Activated T-cell treated with anti-CD3 and anti-CD28 coated beads for 1 hour (primary cell): ENCODE results near the gene SLC26A11.
"Not testable (repeated sequence)": the region's sequence is repeated elsewhere in the genome, so short reads cannot be mapped to it uniquely, and the experiment has no call there.

Experiments
- DNase-seq: peaks from one replicate; pipeline ENCODE4 v3.0.0-alpha.2; 2020; ENCODE audit warnings: low read depth

The SLC26A11 gene

DNA sequence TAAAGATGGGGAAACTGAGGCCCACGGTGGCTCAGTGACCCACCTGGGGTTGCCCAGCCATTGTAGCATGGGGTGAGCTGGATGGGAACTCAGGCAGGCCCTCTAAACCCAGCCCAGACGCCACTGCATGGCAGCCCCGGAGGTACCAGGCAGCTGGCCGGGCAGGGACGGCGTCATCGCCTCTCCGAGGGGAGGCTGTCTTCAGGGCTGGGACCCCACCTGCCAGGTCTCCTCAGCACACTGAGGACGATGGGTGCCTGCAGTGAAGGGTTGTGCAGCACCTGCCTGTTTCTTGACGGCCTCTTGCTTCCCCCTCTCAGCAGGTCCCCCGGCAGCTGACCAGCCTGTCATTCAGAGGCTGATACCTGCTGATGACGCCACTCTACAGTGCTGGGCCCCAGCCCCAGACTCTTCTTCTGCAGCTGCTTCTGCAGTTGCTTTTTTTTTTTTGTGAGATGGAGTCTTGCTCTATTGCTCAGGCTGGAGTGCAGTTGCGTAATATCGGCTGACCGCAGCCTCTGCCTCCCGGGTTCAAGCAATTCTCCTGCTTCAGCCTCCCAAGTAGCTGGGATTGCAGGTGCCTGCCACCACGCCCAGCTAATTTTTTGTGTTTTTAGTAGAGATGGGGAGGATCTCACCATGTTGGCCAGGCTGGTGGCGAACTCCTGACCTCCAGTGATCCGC, 65.2 kb downstream of the SLC26A11 start:
- no peak for DNase-seq

- no peak for DNase-seq
These were observed 66.4 kb downstream of the SLC26A11 start for GRCh38 chr17:80286638-80286960.

DNA sequence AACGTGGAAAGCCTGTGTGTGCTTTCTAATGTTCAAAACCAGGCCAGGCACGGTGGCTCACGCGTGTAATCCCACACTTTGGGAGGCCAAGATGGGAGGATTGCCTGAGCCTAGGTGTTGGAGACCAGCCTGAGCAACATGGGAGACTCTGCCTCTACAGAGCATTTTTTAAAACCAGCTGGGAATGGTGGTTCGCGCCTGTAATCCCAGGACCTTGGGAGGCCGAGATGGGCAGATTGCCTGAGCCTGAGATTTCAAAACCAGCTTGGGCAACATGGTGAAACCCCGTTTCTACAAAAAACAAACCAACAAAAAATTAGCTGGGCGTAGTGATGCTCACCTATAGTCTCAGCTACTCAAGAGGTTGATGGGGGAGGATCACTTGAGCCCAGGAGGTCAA, 66.8 kb downstream of the SLC26A11 start:
- DNase-seq: no peak

DNA sequence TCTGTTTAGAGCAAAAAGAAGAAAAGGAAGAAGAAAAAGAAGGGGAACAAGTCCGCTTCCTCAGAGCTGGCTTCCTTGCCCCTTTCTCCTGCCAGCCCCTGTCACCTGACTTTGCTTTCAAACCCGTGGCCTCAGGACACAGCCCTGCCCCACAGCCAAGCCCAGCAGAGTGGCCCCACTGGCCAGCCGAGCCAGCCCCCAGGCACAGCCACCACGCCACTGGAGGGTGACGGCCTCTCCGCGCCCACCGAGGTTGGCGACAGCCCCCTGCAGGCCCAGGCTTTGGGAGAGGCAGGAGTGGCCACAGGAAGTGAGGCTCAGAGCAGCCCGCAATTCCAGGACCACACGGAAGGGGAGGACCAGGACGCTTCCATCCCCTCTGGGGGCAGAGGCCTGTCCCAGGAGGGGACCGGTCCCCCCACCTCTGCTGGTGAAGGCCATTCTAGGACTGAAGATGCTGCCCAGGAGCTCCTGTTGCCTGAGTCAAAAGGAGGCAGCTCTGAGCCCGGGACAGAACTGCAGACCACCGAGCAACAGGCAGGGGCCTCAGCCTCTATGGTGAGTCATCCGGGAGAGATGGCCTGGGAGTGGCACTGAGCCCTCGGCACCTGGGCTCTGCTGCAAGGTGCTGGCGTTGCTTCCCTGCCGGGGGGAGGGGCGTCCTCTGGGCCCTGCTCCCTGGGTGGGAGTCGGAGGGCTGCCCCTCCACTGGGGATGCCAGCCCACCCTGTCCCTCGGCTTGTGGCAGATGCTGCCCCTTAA, 67.8 kb downstream of the SLC26A11 start:
- no peak for DNase-seq

DNA sequence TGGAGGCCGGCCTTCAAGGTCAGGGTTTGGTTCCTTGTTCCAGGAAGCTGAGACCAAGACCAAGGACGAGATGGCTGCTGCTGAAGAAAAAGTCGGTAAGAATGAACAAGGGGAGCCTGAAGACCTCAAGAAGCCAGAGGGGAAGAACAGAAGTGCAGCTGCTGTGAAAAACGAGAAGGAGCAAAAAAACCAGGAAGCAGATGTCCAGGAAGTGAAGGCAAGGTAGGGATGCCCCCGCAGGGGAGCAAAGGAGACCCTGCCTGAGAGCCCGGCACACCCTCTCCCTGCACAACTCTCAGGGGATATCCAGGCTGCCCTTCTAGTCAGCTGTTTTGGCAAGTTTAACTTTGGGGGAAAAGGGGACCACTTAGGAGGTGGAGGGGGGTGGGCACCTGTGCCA, 69.4 kb downstream of the SLC26A11 start:
- DNase-seq: no peak

DNA sequence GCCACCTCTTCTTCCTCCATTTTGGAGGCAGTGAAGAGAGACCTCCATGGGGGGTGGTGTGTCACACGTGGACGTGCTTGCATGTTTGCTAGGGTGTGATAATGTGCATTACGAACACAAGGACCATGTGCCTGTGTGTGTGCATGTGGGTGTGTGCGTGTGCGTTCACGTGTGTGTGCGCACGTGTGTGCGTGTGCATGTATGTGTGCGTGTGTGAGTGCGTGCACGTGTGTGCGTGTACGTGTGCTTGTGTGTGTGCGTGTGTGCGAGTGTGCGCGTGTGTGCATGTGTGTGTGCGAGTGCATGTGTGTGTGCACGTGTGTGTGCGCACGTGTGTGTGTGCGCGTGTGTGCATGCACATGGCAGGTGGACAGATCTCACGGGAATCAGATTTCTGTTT, 69.9 kb downstream of the SLC26A11 start:
- no peak for DNase-seq

DNA sequence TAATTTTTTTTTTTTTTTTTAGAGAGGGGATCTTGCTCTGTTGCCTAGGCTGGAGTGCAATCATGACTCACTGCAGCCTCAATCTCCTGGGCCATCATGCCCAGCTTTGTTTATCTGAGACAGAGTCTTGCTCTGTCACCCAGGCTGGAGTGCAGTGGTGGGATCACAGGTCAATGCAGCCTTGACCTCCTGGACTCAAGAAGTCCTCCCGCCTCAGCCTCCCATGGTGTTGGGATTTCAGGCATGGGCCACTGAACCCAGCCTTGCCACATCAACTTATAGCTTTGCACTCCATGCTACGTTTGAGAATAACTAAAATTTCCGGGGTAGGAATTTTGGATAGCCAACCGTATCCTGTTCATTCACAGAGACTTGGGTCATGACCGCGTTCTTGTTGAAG, 71.0 kb downstream of the SLC26A11 start:
- DNase-seq: no peak

- DNase-seq: no peak
These were observed 71.7 kb downstream of the SLC26A11 start for GRCh38 chr17:80291691-80292487.

- no peak for DNase-seq
These were observed 72.3 kb downstream of the SLC26A11 start for GRCh38 chr17:80292521-80292971.

DNA sequence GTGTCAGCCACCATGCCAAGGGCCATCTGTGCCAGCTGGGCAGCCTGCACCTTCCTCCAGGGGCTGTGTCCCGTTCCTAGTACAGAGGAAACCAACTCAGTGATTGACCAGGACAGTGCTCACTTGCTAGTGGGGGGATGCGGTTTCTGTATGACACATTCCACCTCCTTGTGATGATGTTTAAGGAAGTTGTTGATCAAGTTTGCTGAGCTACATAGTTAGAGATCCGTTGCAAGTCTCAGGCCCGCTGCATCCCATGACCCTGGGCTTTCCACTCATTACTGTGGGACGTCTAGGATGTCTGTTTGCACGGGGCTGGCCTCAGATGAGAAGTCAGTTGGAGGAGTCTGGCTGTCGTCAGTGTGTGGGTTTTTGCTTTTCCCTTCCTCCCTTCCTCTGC, 74.0 kb downstream of the SLC26A11 start:
- no peak for DNase-seq

DNA sequence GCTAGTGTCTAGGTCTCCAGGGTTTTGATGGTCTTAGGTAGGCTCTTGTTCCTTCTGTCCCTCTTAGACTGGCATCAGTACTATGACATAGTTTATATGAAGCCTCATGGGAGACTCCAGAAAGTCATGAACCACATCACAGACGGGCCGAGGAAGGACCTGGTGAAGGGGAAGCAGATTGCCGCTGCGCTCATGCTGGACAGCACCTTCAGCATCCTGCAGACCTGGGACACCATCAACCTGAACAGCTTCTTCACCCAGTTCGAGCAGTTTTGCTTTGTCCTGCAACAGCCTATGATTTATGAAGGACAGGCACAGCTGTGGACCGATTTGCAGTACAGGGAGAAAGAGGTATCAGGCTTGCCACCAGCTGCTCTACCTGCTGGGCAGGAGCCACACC, 74.4 kb downstream of the SLC26A11 start:
- DNase-seq: no peak

DNA sequence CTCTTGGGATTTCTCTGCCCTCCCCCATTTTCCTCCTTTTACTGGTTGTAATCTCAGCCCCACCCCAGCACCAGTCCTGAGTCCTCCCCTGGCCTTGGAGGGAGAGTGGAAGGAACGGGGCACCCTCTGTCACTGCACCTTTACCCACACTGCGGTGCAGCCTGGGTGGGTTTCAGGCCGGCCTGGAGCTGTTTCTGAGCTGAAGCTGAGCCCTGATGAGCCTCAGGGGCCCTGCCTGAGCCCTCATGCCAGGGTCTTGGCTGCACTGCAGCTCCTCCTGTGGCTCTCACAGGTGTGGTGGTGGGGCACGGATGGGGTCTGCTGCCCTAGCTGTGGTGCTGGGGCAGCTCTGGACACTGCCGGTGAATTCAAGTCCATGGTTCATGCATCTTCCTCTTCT, 74.9 kb downstream of the SLC26A11 start:
- no peak for DNase-seq

DNA sequence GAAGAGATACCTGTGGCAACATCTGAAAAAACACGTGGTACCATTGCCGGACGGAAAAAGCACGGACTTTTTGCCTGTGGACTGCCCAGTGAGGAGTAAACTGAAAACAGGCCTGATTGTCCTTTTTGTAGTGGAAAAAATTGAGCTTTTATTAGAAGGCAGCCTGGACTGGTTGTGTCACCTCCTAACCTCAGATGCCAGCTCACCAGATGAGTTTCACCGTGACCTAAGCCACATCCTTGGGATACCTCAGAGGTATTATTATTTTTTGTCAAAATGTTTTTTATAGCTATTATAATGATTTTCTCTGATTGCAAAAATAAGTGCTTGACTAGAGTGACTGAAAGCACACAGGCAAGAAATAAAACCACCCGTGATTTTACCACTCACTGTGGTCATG, 75.3 kb downstream of the SLC26A11 start:
- DNase-seq: no peak

GRCh38 chr17:80296221-80296620, 76.0 kb downstream of the SLC26A11 start:
- DNase-seq: no peak

- DNase-seq: no peak
These were observed 77.9 kb downstream of the SLC26A11 start for GRCh38 chr17:80297996-80298560.

- not testable (repeated sequence) for DNase-seq
These were observed 79.3 kb downstream of the SLC26A11 start for GRCh38 chr17:80299350-80300100.

DNA sequence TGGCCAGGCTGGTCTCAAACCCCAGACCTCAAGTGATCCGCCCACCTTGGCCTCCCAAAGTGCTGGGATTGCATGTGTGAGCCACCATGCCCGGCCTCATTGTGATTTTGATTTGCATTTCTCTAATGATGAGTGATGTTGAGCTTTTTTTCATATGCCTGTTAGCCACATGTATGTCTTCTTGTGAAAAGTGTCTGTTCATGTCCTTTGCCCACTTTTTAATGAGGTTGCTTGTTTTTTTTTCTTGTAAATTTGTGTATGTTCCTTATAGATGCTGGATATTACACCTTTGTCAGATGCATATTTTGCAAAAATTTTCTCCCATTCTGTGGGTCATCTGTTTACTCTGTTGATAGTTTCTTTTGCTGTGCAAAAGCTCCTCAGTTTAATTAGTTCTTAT, 80.5 kb downstream of the SLC26A11 start:
- DNase-seq: not testable (repeated sequence)
